ENCODE results near the gene HUS1.
"Not testable (repeated sequence)": the region's sequence is repeated elsewhere in the genome, so short reads cannot be mapped to it uniquely, and the experiment has no call there.

Gene HUS1

GRCh38 chr7:47943676-47944474 is 35.5 kb downstream of the HUS1 start:
- no peak for DNase-seq

- DNase-seq, result not testable (repeated sequence)
These were observed 36.8 kb downstream of the HUS1 start for GRCh38 chr7:47942651-47943050.

DNA sequence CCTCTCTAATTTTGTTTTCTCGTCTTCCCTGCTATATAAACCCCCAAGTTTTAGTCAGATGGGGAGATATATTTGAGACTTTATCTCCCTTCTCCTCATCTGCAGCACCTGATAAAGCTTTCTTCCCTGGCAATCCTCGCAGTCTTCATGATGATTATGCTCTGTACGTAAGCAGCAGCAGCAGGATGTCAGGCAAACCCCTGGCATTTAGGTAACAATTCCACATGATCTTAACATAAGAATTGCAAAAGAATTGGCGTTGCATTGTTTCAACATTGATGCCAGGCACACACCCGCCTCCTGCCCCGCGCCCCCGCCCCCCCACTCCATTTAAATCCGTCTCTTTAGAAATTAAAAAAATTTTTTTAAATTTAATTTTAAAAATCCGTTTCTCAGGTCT is 37.3 kb downstream of the HUS1 start:
- DNase-seq, result no peak

GRCh38 chr7:47941136-47941844 is 38.1 kb downstream of the HUS1 start:
- DNase-seq, result no peak

- DNase-seq, result no peak
These were observed 39.1 kb downstream of the HUS1 start for GRCh38 chr7:47940088-47941013.

DNA sequence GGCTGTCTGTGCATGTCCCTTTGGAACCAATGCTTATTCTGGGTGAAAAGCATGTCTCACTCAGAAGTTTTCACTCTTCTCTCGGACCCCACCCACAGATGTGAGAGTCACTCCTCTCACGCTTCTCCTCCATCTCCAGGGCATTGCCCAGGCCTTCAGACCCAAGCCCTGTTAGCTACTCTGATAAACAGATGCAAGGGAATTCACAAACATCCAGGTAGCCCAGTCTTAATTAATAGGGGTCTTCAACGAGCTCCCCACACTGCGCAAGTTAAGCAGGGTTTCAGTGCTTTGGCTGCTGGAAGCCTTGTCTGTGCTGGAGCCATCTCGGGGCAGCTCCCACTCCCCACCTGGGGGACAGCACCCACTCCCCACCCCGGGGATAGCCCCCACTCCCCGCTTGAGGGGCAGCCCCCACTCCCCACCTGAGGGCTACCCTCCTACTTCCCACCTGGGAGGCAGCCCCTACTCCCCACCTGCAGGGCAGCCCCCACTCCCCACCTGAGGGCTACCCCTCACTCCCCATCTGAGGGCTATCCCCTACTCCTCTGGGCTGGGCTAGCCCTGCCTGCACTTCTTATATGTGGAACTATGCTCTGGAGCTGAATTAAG is 39.9 kb downstream of the HUS1 start:
- DNase-seq, result no peak

- no peak for DNase-seq
These were observed 40.7 kb downstream of the HUS1 start for GRCh38 chr7:47938574-47939165.

DNA sequence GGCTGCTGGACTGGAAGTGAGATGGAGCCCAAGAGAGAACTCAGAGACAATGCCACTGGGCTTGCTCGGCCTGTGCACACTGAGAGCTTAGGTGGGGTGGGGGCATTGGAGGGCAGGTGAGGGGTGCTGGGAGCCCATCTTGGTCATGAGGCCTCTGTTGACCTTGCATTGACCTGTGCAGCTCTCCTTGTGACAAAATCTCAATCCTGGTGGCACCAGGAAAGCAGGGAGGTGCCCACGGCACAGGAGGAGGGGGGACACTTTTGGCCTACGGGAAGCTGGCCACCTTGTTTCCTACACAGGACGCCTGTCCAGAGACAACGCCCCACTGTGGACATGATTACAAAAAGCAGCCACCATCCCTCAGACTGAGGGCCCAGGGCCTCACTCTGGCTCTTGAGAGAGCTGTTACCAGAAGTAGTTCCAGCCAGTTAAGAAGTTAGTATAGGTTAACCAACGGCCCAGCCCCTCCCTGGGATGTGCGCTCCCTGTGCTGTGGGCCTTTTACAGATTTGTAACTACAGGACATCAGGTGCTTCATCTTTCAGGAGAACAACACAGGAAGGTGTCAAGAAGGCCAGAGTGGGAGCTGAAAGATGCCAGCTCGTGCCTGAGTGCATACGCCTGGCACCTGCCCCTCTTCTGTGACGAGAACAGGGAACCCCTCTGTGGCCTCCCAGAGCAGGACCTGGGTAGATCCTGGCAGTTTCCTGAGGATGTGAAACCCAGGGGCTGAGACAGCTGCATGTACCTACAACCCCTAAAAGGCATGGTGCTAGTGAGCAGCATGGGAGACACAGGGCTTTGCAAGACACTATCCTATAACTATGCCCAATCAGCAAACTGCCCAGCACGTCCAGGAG is 41.5 kb downstream of the HUS1 start:
- no peak for DNase-seq

DNA sequence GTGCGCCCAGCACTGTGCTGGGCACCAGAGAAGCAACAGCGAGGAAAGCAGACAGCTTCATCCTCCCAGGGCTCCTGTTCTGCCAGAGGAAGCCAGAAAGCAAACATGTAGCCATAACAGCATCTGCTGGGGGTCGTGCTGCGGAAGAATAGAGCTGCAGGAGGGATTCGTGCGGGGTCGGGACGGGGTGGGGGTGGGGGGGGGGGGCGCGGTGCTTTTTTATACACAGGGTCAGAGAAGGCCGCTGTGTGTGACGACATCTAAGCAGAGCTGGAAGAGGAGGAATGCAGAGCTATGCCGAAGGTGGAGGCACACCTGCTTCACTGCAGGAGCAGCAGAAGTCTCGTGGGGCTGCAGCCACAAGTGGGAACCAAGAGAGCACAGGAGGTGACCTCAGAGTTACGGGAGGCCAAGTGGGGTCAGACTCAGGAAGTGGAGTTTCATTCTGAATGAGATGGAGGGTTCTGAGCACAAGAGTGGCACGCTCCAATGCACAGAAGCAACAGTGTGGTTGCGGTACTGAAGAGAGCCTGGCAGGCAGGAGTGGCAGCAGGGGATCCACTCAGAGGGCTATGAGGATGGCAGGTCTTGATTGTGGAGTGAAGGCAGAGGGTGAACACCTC is 42.2 kb downstream of the HUS1 start:
- no peak for DNase-seq

GRCh38 chr7:47936323-47936722 is 43.1 kb downstream of the HUS1 start:
- no peak for DNase-seq

GRCh38 chr7:47935336-47935735 is 44.1 kb downstream of the HUS1 start:
- DNase-seq, result no peak

GRCh38 chr7:47934831-47935230 is 44.6 kb downstream of the HUS1 start:
- DNase-seq, result no peak

DNA sequence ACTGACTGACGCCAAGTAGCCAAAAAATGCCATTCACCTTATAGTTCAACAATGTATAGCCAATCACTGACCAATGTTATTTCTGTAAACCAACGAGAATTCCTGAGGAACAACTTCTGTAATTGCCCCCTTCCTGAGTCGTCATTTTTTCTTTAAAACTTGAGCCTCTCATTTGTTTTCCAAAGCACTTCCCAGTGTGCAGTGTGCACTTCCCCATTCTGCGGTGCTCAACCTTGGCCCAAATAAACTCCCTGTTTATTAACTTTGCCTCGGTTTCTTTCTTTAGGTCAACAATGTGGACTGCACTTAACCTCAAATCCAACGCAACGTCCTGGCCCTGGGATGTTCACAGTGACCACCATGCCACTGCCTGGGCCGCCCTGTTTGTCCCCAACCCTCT is 46.2 kb downstream of the HUS1 start:
- DNase-seq, result no peak

- DNase-seq, result no peak
These were observed 46.9 kb downstream of the HUS1 start for GRCh38 chr7:47932466-47933037.

DNA sequence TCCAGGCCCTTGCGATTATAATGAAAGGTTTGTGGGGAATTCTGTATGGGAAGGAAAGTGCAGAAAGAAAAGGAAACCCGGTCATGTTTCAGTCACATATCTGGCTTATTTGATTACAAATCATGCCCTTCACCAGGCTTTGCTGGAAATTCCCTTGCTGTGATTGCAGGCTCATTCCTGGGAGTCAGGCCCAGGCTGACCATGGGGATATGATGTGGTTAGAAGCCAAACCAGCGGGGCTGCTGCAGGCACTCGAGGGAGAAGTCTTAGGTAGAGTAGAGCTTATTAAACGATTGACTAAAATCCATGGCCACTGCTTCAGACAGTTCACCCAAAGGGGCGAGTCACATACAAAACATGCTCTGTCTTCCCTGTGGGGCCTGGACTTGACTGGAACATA is 47.4 kb downstream of the HUS1 start:
- no peak for DNase-seq

DNA sequence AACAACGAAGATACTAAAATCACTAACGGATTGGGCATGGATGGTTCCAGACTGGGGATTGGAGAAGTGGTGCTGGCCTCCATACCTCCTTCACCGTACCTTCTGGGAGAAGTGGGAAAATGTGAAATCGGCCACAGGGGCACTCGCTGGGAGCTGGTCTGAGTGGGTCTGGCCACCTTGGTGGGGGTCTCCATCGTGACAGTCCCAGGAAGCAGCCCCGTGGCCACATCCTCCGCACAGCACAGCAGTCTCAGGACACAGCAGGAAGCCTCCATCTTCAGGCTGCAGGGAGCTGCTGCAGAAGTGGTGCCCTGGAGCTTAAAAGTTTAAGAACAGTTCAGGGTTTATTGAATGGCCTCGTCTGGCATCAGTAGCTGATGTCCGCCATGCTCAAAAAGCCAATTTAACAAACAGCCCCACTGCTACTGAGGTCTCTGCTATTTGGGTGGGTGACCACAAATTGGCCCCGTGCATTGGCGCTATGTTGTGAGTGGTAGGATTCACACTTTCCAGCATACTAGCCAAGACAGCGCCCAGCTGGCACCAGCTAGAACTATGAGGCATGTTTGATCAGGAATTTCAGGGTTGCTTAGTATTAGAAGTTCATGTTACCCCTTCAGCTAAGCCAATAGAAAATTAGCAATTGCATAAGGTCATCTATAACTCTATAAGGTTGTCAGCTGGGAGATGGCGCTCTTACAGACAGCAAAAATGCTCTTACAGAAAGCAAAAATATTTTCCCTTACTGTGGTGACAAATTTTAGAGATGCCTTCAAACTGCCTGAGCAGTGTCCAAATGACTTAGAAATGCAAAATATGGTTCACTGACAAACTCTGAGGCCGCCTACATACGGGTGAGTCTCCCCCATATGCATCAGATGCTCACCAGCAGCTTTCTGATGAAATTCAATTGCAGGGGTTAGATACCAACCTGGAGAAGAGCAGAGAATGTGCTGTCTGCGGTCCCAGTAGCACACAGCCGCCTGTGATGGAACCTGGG is 48.1 kb downstream of the HUS1 start:
- DNase-seq, result no peak

DNA sequence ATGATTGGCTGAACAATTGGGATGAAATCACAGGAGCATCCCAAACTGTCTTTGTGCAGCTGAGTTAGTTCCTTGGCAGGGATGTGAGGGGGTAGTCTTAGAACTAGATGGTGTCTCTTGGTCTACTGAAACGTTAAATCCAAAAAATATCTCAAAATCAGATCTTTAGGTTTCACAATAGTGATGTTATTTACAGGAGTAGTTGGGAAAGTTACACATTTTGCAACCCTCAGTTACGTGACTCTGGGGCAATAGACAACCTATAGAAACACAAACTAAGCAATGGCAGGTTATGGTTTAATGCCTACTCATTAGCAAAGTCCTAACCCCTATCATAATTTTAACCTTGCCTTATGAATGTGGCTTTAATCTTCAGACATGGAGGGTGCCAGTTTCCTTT is 55.1 kb downstream of the HUS1 start:
- no peak for DNase-seq

- DNase-seq, result not testable (repeated sequence)
These were observed 56.1 kb downstream of the HUS1 start for GRCh38 chr7:47923081-47923875.

All from CD4-positive, alpha-beta T cell treated with Interleukin-17A for 1 hour (primary cell).